ENCODE results near the gene HMGB1.
A peak's percentile ranks its signal among the peaks of the same experiment; 100 is the strongest.

Gene HMGB1

GRCh38 chr13:30423891-30424290 lies 41.8 kb downstream of the HMGB1 start:
- H3K4me3 ChIP-seq = no peak overlapping the region
- peak overlapping the region in 1 of 2 donors; percentile 20 for H3K27ac ChIP-seq
- TF ChIP-seq, protein P1, sequence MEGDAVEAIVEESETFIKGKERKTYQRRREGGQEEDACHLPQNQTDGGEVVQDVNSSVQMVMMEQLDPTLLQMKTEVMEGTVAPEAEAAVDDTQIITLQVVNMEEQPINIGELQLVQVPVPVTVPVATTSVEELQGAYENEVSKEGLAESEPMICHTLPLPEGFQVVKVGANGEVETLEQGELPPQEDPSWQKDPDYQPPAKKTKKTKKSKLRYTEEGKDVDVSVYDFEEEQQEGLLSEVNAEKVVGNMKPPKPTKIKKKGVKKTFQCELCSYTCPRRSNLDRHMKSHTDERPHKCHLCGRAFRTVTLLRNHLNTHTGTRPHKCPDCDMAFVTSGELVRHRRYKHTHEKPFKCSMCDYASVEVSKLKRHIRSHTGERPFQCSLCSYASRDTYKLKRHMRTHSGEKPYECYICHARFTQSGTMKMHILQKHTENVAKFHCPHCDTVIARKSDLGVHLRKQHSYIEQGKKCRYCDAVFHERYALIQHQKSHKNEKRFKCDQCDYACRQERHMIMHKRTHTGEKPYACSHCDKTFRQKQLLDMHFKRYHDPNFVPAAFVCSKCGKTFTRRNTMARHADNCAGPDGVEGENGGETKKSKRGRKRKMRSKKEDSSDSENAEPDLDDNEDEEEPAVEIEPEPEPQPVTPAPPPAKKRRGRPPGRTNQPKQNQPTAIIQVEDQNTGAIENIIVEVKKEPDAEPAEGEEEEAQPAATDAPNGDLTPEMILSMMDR (IDR thresholded peaks at IDR 0.05) = no peak
- no peaks in the 10 kb centered on the region for H3K9me3 ChIP-seq
- no peak for DNase-seq
- H3K27me3 ChIP-seq = no peaks in the 10 kb centered on the region
- H3K36me3 ChIP-seq = no peaks in the 10 kb centered on the region
- H3K4me1 ChIP-seq = peaks cover 0 to 25% (median 20%) of the 10 kb centered on the region in 4 donors
- intact Hi-C loops (cut with DNase I; ENCODE audit: low total_unique reads) = loop anchor here (2.0 kb wide), 1 partner anchor 15 kb away; no protein-coding TSS in a partner anchor

DNA sequence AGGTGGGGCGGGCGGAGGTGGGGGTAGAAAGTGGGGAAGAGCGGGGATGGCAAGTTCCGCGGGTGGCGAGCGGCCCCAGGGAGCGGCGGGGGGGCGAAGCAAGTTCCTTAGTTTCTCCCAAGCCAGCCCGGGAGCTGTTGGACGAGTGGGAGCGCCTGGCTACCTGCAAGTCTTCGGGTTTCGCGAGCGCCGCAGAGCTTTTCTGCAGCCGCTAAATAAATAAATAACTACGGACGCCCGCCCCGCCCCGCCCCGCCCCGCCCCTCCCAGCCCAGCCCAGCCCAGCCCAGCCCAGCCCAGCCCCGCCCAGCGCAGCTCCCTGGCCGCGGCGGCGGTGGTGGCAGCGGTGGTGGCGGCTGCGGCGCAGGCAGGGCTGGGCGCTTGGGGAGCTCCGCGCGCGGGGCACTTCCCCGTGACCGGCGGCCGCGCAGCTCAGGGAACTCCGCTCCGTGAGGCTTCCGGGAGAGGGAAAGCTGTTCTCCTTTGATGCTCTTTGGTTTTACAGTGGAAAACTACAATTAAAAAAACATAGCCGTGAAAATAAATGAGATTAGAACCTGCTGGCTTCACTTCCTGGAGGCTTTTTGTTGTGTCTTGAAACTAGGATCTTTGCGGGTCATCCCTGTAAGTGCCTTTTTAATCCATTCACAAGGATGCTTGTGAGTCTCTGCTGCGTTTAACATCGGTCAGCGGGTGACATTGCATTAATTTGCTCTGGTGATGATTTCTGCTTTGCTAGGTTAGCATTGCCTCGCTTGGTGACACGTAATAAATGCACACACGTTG lies 43.5 kb downstream of the HMGB1 start, which contains the start of gene UBE2L5:
Gene UBE2L5, plus strand, starts transcription at position 440 of the 786 bp plus-strand sequence. CDS start 5,498 bp downstream, outside the sequence.
- Histone ChIP-seq H3K36me3 (no peaks in the 10 kb centered on the region), H3K4me1 (peaks cover 0 to 25% (median 20%) of the 10 kb centered on the region in 4 donors), H3K9me3 (no peaks in the 10 kb centered on the region), H3K4me3 (peak within 1 kb of the TSS; percentile 66 to 79), H3K27me3 (no peaks in the 10 kb centered on the region), H3K27ac (peak within 1 kb of the TSS; percentile 94 to 95)
- intact Hi-C loops (cut with DNase I; ENCODE audit: low total_unique reads) = loop anchor here (2.0 kb wide), 1 partner anchor 13 kb away; no protein-coding TSS in a partner anchor
- TF ChIP-seq, protein P1 (IDR thresholded peaks at IDR 0.05) = no peak
- DNase-seq = peak; percentile 74 to 91

DNA sequence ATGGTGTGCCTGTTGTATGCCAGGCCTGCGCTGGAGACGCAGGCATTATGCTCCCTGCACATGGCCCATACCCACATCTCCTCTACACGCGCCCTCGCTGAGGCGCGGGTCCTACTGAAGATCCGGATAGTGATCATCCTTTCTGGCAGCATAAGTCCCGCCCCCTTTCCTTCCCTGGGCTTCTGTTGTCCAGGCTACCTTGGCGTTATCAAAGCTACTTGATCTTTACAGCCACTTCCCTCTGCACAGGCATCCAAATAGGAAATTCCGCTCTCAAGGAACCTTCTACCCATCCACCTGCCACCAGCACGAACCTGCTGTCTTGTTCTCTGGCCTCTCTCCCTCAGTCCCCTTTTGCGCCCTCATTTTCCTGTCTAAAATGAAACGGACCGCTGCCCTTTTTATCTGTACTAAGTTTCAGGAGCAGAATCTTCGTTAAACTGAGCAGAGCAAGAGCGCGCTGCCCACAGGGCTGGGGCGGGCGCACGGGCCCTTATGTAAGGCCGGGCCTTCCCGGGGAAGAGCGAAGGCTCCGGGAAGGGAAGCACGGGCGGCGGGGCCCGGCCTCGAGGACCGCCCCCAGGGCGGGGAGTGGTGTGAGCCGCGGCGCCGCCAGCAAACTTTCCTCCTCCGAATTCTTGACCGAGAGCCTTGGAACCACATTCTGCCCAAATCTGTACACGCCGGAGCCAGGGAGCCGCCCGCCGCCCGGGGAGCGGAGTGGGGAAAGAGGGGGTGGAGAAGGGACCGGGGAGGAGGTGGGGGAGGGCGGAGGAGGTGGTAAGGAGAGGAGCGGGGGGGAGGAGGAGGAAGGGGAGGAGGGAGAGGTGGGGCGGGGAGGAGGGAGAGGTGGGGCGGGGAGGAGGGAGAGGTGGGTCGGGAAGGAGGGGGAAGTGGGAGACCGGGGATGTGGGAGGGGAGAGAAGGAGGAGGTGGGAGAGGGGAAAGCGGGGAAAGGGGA lies 44.4 kb downstream of the HMGB1 start:
- Histone ChIP-seq H3K36me3 (no peaks in the 10 kb centered on the region), H3K9me3 (no peaks in the 10 kb centered on the region), H3K4me3 (peak overlapping the region; percentile 66 to 79), H3K27ac (peak overlapping the region; percentile 94 to 95), H3K27me3 (no peaks in the 10 kb centered on the region), H3K4me1 (peaks cover 0 to 25% (median 20%) of the 10 kb centered on the region in 4 donors)
- TF ChIP-seq, protein P1 (IDR thresholded peaks at IDR 0.05) = peak in 1 of 2 experiments; percentile 19
- intact Hi-C loops (cut with DNase I; ENCODE audit: low total_unique reads) = loop anchor here (2.0 kb wide), 1 partner anchor 13 kb away; no protein-coding TSS in a partner anchor
- peak; percentile 91 to 97 for DNase-seq

DNA sequence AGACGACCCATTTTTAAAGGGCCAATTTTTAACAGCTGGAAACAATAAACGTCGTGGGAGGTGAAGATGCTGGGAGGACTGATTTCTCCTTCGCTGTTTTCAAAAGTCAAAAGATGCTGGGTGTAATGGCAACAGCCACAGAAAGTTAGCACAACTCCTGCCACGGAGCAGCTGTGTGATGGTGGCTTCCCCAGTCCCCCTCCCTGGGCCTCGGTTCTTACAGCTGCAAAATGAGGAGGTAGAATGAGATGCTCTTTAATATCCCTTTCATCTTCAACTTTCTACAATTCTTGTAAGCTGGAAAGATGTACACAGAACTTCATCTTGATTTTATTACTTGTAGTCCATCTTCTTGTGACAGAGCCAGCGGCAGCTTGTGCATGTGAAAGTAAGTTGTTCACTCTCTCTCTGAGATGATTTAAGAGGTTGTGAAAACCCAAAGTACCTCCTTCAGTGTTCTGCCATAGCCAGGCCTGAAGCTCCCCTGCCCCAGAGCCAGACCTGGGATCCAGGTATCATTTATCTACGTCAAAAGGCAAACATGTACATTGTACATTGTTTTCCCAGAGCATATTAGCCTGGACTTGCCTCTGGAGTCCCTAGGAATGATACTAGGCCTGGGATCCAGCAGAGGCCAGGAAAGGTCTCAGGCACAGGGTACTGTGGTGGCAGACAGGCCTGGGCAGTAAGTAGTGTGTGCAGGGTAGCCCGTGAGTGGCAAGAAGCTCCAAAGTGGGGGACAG lies 46.8 kb downstream of the HMGB1 start:
- intact Hi-C loops (cut with DNase I; ENCODE audit: low total_unique reads) = no loop called here
- Histone ChIP-seq H3K4me3 (no peak overlapping the region), H3K27ac (no peak overlapping the region), H3K36me3 (no peaks in the 10 kb centered on the region), H3K27me3 (no peaks in the 10 kb centered on the region), H3K4me1 (peaks cover 0 to 19% (median 17%) of the 10 kb centered on the region in 4 donors), H3K9me3 (no peaks in the 10 kb centered on the region)
- TF ChIP-seq, protein P1 (IDR thresholded peaks at IDR 0.05) = no peak
- no peak for DNase-seq
